Activated naive CD4-positive, alpha-beta T cell (primary cell): ENCODE measurements around the gene ZC3H12A.
A peak's percentile ranks its signal among the peaks of the same experiment; 100 is the strongest.

Experiments
- DNase-seq, 4 experiments: peaks; one replicate each; lab custom pipeline; 2025; lab: John Stamatoyannopoulos, UW

ZC3H12A gene

DNA sequence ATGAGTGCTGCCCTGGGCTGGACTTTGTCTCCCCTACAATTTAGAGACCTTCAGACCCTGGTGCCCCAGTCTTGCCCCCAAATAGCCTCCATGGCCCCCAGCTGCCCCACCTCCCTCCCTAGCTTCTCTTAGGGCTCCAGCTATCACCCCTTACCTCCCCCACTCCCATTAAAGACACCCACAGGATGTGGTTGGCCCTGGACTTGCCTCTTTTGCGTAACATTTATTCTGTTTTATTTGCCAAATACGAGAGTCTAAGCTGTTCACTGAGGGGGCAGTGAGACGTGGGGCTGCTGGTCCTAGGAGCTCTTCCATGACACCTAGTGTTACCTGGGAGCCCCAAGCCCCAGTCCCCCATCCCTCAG is 4.5 kb downstream of the ZC3H12A start:
- no peak for DNase-seq

DNA sequence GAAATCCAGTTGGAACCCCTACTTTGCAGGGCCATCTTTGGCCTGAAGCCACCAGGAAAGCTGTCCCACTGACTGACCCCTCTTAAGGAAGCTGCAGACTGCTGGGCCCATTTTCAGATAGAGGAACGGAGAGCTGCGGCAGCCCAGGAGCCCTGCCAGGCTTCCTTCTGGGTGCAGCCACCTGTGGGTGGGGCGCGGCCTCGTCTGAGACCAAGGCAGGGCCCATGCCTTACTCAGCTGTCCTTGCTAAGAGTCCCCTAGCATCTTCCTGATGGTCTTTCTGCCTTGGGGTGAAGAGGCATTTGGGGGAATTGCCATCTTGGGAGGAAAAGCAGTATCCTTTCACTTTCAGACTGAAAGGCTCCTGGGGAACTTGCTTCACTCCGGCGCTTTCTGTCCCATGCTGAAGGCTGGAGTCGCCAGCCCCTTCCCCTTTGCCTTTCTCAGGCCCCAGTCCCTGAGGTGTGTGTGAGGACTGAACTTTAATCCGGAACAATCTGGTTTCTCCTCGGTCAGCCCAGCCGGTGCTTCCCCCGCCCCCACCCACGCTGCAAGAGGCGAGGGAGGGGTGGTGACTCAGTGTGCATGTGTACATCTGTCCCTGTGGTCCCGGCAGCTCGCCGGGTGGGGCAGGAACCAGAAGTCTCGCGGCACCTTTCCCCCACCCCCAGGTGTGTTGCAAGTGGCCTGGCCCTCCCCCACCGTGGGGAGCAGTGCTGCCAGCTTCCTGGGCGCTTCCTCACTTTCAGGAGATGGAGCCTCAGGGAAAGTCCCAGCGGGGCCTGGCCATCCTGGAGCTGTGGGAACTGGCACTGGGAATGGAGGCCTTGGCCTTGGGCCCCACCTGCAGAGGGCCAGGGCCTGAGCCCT is 5.1 kb downstream of the ZC3H12A start:
- peak; percentile 60 to 79 (median 72) for DNase-seq

DNA sequence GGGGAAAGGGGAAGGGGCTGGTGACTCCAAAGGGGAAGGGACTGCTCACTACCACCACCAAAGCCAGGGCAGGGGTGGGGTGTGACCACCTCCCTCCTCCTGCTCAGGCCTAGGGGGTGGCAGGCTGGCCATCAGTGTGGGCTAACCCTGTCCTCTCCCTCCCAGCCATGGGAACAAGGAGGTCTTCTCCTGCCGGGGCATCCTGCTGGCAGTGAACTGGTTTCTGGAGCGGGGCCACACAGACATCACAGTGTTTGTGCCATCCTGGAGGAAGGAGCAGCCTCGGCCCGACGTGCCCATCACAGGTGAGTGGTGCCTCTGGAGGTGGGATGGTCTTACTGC is 5.7 kb downstream of the ZC3H12A start:
- no peak for DNase-seq

DNA sequence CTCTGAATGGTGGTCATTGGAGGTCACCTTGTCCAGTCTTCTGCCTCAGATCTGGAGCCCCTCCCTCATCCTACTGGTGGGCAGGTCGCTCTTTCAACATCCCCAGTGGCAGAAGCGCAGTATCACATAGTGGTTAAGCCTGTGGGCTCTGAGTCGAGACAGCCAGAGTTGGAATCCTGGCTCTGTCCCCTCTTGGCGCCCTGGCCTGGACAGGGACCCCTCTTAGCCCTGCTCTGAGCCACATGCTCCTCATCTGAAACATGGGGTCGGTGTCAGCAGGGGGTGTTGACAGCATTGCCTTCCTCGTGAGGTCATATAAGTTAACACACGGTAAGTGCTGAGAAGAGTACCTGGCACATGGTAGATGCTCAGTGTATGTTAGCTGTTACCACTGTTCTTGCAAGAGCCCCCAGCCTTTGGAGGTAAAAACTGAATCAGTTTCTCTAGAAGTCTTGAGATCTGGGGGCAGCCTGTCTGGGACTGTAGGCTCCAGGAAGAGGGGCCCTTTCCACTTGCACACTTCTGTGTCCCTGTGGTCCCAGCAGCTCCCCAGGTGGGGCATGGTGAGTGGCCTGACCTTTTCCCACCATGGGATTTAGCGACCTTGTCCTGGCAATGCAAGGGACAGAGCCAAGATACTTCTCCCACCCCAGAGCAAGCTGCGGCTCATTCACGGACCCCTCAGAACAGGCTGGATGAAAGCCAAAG is 6.4 kb downstream of the ZC3H12A start:
- no peak for DNase-seq

DNA sequence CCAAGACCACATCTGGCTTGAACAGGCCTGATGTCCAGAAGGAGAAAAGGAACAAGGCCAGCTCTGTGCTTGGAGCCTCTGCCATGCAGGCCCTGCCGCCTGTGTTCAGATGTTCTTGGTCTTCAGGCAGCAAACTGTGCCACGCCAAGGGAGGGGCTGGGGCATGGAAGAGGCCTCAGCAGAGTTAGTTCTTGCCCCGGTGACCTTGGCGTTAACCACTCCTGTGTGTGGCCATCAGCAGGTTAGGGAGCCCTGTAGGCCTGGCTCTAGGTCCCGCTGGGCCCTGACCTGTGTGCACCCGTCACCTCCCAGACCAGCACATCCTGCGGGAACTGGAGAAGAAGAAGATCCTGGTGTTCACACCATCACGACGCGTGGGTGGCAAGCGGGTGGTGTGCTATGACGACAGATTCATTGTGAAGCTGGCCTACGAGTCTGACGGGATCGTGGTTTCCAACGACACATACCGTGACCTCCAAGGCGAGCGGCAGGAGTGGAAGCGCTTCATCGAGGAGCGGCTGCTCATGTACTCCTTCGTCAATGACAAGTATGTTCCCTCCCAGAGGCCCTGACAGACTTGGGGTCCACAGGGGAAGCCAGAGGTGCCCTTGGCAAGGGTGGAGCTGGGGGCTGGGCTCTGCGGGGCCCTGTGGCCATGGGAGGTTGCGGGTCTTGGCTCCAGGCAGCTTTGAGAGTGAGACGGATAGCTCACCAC is 7.1 kb downstream of the ZC3H12A start:
- no peak for DNase-seq

DNA sequence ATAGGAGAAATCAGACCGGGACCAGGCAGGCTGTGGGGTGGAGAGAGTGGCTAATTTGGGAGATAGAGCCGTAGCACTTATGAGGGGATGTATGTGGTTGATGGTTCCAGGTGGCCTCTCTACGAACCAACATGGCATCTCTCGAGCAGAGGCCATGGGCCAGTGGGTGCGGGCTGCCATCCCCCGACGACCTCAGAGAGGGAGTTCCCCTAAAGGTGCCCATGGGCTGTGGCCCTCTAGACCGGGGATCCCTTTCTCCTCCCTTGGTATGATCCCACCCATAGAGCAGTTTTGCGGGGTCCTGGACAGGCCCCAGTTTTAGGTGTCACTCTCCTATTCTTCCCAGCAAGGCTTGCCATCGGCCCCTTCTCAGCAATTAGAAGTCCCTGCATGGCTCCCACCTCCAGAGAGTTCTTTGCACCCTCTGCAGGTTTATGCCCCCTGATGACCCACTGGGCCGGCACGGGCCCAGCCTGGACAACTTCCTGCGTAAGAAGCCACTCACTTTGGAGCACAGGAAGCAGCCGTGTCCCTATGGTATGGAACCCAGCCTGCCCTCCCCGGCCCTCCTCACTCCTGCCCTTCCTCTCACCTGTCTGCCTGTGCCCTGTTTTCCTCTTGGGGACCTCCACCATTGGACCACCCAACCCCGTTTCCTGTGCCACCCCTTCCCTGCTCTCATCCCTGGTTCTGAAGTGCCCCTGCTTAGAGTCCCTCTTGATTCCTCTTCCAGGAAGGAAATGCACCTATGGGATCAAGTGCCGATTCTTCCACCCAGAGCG is 7.8 kb downstream of the ZC3H12A start:
- DNase-seq, result no peak

DNA sequence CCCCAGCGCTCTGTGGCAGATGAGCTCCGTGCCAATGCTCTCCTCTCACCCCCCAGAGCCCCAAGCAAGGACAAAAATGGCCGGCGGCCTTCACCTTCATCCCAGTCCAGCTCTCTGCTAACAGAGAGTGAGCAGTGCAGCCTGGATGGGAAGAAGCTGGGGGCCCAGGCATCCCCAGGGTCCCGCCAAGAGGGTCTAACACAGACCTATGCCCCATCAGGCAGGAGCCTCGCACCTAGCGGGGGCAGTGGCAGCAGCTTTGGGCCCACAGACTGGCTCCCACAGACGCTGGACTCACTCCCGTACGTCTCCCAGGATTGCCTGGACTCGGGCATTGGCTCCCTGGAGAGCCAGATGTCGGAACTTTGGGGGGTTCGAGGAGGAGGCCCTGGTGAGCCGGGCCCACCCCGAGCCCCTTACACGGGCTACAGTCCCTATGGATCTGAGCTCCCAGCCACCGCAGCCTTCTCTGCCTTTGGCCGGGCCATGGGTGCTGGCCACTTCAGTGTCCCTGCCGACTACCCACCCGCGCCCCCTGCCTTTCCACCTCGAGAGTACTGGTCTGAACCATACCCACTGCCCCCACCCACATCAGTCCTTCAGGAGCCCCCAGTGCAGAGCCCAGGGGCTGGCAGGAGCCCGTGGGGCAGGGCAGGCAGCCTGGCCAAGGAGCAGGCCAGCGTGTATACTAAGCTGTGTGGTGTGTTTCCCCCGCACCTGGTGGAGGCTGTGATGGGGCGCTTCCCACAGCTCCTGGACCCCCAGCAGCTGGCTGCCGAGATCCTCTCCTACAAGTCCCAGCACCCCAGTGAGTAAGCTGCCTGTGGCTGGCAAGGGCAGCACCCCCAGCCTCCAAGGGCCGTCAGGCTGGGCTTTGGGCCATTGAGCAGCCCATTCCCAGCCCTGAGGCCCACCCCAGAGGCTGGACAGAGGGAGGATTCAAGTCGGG is 8.7 kb downstream of the ZC3H12A start:
- DNase-seq, result no peak

DNA sequence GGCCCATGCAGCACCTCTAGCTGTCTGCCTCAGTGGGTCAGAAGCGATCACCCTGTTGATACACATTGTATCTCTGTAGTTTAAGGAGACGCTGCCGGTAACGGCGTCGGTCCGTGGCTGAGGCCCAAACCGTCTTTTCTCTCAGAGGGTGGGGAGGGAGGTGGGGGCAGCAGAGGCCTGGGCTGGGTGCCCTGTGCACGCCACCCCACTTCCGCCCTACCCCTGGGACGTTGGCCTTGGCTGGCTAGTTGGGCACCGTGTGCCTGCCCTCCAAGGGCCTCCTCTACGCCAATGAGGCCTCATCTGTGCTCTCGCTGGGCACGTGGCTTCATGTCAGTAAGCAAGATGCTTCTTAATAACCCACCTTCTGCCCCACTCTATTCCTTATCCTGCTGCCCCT is 9.4 kb downstream of the ZC3H12A start:
- DNase-seq, result no peak

DNA sequence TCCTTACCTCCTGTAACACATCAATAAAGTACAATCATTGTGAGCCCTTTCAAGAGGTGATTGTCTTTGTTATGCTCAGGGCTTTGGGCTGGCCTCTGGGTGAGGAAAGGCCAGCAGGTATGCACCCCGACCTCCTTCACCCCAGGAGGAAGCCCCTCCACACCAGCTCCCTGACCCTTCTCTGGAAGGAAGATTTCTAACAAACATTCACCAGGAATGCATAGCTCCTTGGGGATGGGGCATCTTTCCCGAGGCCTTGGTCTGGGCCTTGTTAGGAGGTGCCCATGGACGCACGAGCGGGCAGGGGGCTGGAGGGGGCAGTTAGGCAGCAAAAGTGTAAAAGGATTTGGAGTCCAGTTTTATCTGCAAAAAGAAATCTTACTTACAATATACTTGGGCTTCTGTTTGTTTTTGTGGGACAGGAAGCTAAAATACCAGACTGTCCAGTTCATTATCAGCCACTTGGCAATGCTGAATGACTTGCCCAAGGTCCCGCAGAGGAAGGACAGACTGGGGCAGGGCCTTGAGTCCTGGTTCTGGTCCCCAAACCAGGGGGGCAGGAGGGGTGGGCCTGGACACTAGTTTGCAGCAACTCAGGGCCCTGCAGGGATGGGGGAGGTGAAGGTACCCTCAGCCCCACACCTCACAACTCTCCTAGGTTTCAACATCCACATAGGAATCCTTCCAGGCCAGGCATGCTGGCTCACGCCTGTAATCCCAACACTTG is 10.1 kb downstream of the ZC3H12A start:
- DNase-seq, result no peak

DNA sequence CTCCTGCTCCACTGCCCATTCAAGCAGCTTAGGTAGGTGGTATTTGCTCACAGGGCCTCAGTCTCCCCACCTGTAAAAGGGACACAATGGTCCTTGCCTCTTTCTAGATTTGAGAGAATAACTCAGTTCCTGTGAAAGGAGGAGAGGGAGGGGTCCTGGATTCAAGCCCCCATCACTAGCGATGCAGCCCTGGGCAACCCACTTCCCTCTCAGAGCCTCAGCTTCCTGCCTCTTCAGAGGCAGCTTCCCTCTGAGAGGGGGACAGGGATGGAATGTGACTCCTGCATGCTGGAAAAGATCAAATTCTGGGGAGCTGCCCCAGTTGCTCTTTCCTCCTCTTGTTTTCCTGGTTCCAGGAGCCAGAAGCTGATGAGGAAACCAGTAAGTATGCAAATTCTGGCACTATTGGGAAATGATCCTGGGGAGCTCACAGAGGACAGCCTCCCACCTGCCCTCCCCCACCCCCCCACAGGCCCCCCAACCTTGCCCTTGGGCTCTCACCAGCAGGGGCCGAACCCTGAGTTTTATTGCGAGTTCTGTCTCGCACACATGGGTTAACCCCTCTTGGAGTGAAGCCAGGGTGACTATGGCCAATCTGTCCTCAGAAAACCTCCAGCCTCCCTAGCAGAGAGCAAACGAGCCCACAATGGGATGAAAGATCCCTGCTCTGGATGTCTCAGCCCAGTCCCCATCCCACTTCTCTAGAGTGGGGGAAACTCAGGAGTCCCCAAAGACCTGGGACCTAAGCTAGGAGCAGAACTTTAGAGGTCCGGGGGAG is 11.7 kb downstream of the ZC3H12A start:
- DNase-seq, result no peak

DNA sequence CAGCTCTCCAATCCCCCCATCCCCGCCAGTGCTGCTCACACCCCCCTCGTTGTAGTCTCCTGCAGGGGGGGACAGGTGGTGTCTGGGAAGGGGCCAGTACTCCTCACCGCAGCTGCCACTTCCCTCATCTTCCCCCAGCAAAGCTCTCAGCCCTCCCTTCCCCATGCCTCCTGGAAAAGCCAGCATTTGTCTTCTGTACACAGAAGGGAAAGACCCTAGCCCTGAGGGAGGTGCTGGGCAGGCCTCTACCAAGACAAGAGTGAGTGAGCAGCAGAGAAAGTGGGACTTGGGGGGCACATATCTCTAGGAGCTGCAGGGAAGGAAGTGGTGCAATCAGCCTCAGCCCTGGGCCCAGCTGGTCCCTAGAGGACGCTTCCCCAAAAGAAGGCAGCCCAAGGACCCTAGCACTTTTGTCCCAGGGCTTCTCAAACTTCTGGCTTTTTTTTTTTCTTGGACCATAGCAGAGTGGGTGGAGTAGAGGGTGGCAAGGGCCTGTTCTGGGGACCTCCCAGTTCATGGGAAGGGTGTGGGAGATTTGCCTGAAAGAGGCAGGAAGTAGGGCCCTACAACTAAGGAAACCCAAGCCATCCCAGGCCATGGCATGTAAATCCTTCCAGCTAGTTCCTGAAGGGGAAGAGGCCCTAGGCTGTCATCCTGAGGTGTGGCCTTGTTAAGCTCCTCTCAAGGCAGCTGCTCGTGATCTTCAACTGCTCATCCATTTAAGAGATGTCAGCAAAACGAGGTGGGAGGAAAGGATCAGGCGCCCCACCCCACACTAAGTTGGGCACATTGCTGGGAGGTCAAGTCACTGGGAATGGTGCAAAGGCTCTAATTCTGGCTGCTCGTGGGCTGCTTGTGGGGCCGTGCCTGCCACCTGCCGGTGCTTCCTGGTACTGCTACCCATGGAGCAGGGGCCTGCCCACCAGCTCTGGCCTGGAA is 12.6 kb downstream of the ZC3H12A start:
- DNase-seq, result peak; percentile 68 to 77 (median 74)

DNA sequence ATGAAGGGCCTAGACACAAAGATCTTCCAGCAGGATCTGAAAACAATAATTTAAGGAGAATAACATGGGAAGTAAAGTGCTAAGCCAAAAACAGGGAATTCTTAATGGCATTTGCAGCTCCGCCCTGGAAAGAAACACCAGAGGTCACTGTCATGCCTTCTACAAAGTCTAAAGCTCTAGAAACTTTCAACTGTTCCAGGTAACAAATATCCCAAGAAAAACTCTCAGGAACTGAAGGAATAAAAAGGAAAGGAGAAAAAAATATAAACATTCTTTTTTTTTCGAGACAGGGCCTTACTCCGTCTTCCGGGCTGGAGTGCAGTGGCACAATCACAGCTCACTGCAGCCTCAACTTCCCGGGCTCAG is 13.2 kb downstream of the ZC3H12A start:
- DNase-seq, result no peak

DNA sequence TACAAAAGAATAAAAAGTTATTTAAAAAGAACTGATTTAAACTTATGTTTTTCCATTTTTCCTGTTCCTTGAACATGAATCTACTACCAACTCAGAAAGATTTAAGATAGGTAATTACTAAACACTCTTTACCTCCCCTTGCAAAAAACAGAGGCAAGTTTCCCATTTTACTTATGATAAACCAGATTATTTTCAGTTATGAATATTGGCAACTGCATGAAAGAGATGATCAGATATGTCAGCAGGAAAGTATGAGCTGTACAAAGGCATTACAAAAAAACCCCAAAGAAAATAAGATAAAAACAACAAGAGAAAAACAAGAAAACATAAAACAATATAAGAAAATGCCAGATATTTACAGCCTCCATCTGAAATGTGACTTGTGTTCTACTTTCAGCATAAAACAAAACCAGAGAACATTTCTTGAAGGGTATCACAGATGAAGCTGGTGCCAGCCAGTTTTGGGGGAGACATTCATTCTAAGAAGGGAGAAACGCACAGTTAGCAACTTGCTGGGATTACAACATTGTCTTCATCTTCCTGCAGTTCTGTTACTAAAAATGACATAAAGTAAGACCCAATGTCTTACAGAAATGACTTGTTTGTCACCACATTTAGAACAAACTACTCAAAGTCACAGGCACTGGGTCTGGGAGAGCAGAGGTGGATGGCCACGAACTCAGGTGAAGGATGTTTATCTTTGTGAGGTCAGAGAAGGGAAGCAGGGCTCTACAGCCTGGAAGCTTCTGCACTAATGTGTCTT is 19.1 kb downstream of the ZC3H12A start:
- no peak for DNase-seq

DNA sequence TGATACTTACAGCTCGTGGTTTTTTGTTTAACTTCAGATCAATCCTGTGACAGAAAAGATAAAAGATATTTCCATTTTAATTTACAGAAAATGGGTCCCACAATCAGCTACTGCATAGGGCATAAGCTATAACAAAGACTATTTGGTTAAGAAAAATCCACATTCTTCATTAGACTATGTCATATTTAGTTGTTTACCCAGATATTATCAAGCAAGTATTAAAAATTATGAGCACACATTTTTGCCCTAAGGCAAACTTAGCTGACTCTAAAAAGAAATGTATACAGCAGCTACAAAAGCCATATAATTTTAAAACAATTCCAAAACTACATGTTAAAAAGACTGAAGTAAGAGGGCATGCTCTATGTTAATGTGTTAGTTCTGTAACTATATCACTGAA is 21.5 kb downstream of the ZC3H12A start:
- DNase-seq, result no peak

DNA sequence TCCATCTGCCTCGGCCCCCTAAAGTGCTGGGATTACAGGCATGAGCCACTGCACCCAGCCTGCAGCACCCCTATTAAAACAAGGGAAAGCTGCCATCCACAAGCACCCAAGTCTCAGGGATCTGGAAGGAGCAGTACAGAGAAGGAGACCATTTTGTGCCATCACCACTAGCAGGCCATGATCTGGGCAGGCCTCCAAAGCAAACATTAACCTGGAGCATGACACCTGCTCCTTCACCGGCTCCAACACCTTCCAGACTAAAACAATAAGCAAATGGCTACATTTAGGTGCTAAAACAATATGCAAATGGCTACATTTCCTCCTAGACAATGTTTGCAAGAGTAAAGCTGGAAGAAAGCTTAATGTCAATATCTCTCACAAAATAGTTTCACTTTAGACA is 23.5 kb downstream of the ZC3H12A start:
- DNase-seq, result no peak

DNA sequence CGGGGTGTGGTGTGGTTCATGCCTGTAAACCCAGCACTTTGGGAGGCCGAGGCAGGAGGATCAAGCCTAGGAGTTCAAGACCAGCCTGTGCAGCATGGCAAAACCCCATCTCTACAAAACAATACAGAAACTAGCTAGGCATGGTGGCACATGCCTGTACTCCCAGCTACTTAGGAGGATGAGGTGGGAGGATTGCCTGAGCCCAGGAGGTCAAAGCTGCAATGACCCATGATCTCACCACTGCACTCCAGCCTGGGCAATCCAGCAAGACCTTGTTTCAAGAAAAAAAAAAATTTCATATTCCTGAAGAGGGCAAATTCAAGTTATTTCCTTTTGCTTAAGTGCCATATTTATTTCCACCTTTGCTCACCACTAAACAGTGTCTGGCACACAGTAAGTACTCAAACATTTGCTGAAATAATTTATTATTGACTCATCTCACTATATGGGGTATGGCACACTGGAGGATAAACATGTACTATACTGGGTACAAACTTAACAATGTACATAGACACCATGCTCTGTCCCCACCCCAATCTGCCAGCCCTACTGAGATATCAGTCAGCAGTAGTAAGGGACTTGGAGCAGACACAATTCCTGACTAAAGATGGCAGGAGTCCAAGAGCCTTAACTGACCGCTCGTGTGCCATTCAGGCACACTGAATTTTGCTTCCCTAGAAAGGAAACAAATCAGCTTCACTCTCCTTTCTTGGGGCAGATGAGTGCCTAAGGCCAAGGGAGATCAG is 24.7 kb downstream of the ZC3H12A start:
- no peak for DNase-seq

DNA sequence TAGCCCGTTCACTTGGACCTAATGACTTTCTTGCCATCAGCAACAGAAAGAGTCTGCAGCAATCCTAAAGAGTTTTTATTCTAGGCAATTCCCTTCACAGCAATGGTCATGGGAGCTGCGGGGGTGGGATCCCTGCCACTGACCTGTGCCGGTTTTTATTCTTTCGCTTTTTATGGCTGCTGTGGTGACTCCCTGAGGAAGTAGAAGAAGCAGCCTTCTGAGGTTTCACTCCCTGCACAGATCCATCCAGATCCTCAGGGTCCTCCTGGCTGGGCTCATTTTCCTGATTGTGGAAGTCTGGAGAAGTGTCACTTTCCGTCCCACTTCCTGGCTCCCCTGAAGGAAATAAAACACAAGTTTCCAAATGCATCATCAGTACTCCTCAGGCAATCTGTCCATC is 27.3 kb downstream of the ZC3H12A start:
- no peak for DNase-seq
